Erythroblast (primary cell): Measurements from ENCODE around the gene AP2A2.

Experiments
- GATA1 ChIP-seq: IDR thresholded peaks from 2 replicates; pipeline ENCODE4 v1.6.1; 2011; ENCODE audit warnings: low read depth, mild to moderate bottlenecking, control low read depth, low read length, moderate library complexity
- POLR2A ChIP-seq: IDR thresholded peaks from 2 replicates; pipeline ENCODE4 v1.6.1; 2011; ENCODE audit warnings: mild to moderate bottlenecking, low read length

DNA sequence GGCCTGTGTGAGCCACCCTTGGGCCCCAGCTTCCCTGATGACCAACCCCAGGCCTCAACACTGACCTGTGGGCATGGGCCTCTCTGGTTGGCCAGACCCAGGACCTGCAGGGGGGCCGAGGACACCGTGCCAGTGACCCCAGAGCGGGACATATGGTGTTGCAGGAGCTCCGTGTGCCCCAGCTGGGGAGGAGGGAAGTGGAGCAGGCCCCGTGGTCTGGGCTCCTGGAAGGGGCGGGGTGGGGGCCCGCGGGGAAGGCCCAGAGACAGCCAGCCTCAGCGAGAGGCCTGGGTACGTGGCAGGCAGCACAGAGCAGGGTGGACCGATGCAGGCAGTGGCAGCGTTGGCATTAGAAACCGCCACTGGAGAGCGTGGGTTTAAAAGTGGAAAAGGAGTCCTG is 88.6 kb downstream of the AP2A2 start:
- no peak for TF ChIP-seq POLR2A
- no peak for TF ChIP-seq GATA1
